ENCODE measurements around the gene STARD9. TPM values are rescaled to one million over a fixed set of nuclear protein-coding genes. Genes with fewer than 3 reads are reported as not detected.
A peak's percentile ranks its signal among the peaks of the same experiment; 100 is the strongest.

STARD9 gene
- total and polyA plus RNA-seq, 4 experiments from 2014 or later: 0.49 to 6.1 (median 4.5) TPM; not detected in 1

DNA sequence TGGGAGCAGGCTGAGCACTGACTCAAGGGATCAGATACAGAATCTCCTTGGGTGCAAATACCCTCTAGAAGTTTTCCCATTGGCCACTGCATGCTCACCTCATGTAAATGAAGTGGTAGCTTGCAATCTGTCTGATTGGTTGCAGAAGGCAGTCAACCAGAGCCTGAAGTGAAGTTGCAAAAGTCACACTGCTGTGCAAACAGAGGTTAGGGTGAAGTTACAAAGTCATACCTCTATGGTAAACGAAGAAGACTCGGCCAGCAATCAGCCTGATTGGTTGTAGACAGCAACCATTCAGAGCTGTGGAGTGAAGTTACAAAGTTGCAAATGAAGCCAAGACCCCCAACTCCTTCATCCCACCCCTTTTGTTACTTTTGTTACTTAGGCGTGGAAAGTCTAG is 27.1 kb downstream of the STARD9 start:
- no peak overlapping the region for H3K4me3 ChIP-seq (ENCODE audit: low read length in 2 of 2)
- POLR2A ChIA-PET (ENCODE audit: partially characterized antibody): no interaction called here
- CTCF ChIA-PET (ENCODE audit: partially characterized antibody): no interaction called here

DNA sequence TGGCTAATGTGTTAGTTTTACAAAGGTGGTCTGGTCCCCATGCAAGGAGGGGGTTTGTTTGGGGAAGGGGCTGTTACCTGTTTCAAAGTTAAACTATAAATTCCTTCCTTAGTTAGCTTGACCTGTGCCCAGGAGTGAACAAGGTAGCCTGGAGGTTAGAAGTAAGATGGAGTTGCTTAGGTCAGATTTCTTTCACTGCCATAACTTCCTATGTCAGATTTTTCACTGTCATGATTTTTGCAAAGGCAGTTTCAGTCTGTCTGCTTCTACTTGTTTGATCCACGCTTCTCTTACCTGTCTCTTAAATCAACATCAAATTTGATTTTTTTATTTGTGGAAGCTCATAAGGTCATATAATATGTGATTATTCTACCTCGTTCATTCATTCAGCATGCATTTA is 28.6 kb downstream of the STARD9 start:
- Mint-ChIP-seq H3K4me1 (peaks cover 25 to 38% (median 30%) of the 10 kb centered on the region in 4 donors), H3K4me3 (no peak overlapping the region), H3K27ac (peak overlapping the region in 1 of 7 donors; percentile 46), H3K27me3 (no peaks in the 10 kb centered on the region), H3K36me3 (peaks cover 0 to 6% of the 10 kb centered on the region in 2 donors), H3K9me3 (no peaks in the 10 kb centered on the region)
- H3K27ac ChIP-seq (ENCODE audit: low read depth, low read length): no peak overlapping the region
- H3K9me3 ChIP-seq (ENCODE audit: control insufficient read depth in 1 of 2, low read length in 2 of 2): no peaks in the 10 kb centered on the region
- DNase-seq: no peak
- intact Hi-C loops (cut with micrococcal nuclease): no loop called here
- peaks cover 34% of the 10 kb centered on the region for H3K4me1 ChIP-seq (ENCODE audit: insufficient read depth, low read length)
- POLR2A ChIA-PET (ENCODE audit: partially characterized antibody): no interaction called here
- no peaks in the 10 kb centered on the region for H3K27me3 ChIP-seq (ENCODE audit: insufficient read depth, low read length)
- H3K4me3 ChIP-seq (ENCODE audit: low read length in 2 of 2): no peak overlapping the region
- CTCF ChIA-PET (ENCODE audit: partially characterized antibody): no interaction called here
- H3K36me3 ChIP-seq (ENCODE audit: insufficient read depth, low read length): no peaks in the 10 kb centered on the region

More for the DNA sequence above, 27.1 kb downstream of the STARD9 start:
- Histone ChIP-seq H3K4me1 (ENCODE audit: insufficient read depth, low read length) (peaks cover 20% of the 10 kb centered on the region), H3K27me3 (ENCODE audit: insufficient read depth, low read length) (no peaks in the 10 kb centered on the region), H3K36me3 (ENCODE audit: insufficient read depth, low read length) (no peaks in the 10 kb centered on the region), H3K9me3 (ENCODE audit: control insufficient read depth in 1 of 2, low read length in 2 of 2) (no peaks in the 10 kb centered on the region), H3K27ac (ENCODE audit: low read depth, low read length) (no peak overlapping the region)
- DNase-seq: no peak
- Mint-ChIP-seq H3K27me3 (no peaks in the 10 kb centered on the region), H3K27ac (no peak overlapping the region), H3K9me3 (no peaks in the 10 kb centered on the region), H3K4me1 (peaks cover 12 to 24% (median 17%) of the 10 kb centered on the region in 4 donors), H3K36me3 (peaks cover 0 to 6% of the 10 kb centered on the region in 2 donors), H3K4me3 (no peak overlapping the region)
- intact Hi-C loops (cut with micrococcal nuclease): no loop called here

DNA sequence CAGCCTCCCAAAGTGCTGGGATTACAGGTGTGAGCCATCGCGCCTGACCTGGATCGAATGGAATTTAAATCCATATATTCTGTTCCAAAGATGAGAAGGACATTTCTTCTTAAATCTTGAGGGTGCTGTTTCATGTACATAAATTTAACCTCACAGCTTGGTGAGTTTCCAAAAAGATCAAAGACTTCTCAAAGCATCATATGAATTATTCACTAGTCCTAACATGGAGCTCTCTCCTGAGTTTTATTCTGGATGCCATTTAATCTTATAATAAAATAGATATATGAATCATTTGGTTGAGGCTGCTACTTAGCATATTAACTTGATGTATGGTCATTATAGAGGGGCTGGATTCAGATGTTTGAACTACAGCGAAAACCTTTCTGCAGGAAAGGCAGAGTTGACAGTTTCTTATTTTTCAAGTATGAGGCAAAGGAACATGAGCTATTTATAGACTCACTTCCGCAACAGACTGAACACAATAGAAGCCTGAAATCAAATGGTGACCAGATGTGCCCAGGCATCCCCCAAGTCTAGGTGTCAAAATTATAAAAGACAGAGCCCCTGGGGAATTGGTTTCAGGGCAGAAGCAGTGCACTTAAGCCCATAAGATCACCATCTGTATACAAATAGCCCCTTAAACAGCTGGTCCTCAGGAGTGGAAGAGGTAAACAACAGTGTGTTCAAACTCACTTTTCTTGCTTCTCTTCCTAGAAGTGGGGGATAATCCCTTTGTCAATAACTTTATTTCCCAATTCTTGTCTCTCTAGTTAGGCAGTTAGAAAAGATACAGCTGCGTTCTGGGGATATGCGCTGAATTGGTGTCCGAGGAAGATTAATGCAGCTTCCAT is 29.7 kb downstream of the STARD9 start:
- H3K36me3 ChIP-seq (ENCODE audit: insufficient read depth, low read length): no peaks in the 10 kb centered on the region
- Mint-ChIP-seq H3K9me3 (no peaks in the 10 kb centered on the region), H3K36me3 (peaks cover 0 to 2% of the 10 kb centered on the region in 2 donors), H3K27ac (peak overlapping the region in 4 of 7 donors; percentile 38 to 67 (median 53)), H3K4me3 (peak overlapping the region in 7 of 8 donors; percentile 43 to 75 (median 61)), H3K27me3 (no peaks in the 10 kb centered on the region), H3K4me1 (peaks cover 27 to 42% (median 32%) of the 10 kb centered on the region in 4 donors)
- intact Hi-C loops (cut with micrococcal nuclease): no loop called here
- CTCF ChIA-PET (ENCODE audit: partially characterized antibody): no interaction called here
- POLR2A ChIA-PET (ENCODE audit: partially characterized antibody): interaction anchor here (1.4 kb wide), 1 partner anchor 24 kb away, joined by 10 read pairs; no protein-coding TSS in a partner anchor
- no peaks in the 10 kb centered on the region for H3K27me3 ChIP-seq (ENCODE audit: insufficient read depth, low read length)
- peaks cover 37% of the 10 kb centered on the region for H3K4me1 ChIP-seq (ENCODE audit: insufficient read depth, low read length)
- DNase-seq: no peak
- no peak overlapping the region for H3K4me3 ChIP-seq (ENCODE audit: low read length in 2 of 2)
- no peaks in the 10 kb centered on the region for H3K9me3 ChIP-seq (ENCODE audit: control insufficient read depth in 1 of 2, low read length in 2 of 2)
- H3K27ac ChIP-seq (ENCODE audit: low read depth, low read length): no peak overlapping the region

DNA sequence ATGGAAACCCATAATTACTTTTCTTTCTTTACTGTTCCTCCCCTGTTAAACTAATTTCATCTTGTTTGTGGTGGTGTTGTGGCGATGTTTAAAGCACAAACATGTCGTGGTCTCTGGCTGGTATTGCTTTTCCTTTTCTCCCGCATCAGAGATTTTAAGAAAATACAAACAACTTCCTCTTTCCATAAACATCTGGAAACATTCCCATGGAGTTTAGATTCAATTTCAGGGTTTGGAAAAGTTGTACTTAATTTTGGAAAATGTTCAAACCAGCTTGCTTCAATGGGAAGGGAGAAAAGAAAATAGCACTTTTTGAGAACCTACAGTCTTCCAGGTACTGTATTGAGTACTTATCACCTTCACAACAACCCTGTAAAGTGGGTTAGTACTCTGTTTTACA is 30.4 kb downstream of the STARD9 start:
- Mint-ChIP-seq H3K27me3 (no peaks in the 10 kb centered on the region), H3K9me3 (no peaks in the 10 kb centered on the region), H3K36me3 (no peaks in the 10 kb centered on the region), H3K4me3 (peak overlapping the region in 1 of 8 donors; percentile 75), H3K4me1 (peaks cover 27 to 42% (median 32%) of the 10 kb centered on the region in 4 donors), H3K27ac (peak overlapping the region in 4 of 7 donors; percentile 25 to 67 (median 54))
- CTCF ChIA-PET (ENCODE audit: partially characterized antibody): no interaction called here
- H3K27me3 ChIP-seq (ENCODE audit: insufficient read depth, low read length): no peaks in the 10 kb centered on the region
- no peaks in the 10 kb centered on the region for H3K36me3 ChIP-seq (ENCODE audit: insufficient read depth, low read length)
- DNase-seq: no peak
- H3K27ac ChIP-seq (ENCODE audit: low read depth, low read length): no peak overlapping the region
- intact Hi-C loops (cut with micrococcal nuclease): no loop called here
- H3K4me3 ChIP-seq (ENCODE audit: low read length in 2 of 2): no peak overlapping the region
- POLR2A ChIA-PET (ENCODE audit: partially characterized antibody): interaction anchor here (1.4 kb wide), 1 partner anchor 24 kb away, joined by 10 read pairs; no protein-coding TSS in a partner anchor
- H3K9me3 ChIP-seq (ENCODE audit: control insufficient read depth in 1 of 2, low read length in 2 of 2): no peaks in the 10 kb centered on the region
- peaks cover 37% of the 10 kb centered on the region for H3K4me1 ChIP-seq (ENCODE audit: insufficient read depth, low read length)

GRCh38 chr15:42608110-42608531 is 32.7 kb downstream of the STARD9 start:
- no peak overlapping the region for H3K27ac ChIP-seq (ENCODE audit: low read depth, low read length)
- no peak overlapping the region for H3K4me3 ChIP-seq (ENCODE audit: low read length in 2 of 2)
- ChIA-PET CTCF (ENCODE audit: partially characterized antibody) (no interaction called here), POLR2A (ENCODE audit: partially characterized antibody) (interaction anchor here (1.2 to 1.6 kb wide), 2 partner anchors 33 to 60 kb away, joined by 4 to 8 read pairs; partner anchors contain the start of genes HAUS2, LRRC57 and STARD9)
- peak overlapping the region in 6 of 8 donors; percentile 43 to 70 (median 50) for H3K4me3 Mint-ChIP-seq
- H3K36me3 ChIP-seq (ENCODE audit: insufficient read depth, low read length): no peaks in the 10 kb centered on the region
- H3K36me3 Mint-ChIP-seq: no peaks in the 10 kb centered on the region
- peak overlapping the region in 4 of 7 donors; percentile 1 to 58 (median 16) for H3K27ac Mint-ChIP-seq
- no peaks in the 10 kb centered on the region for H3K9me3 ChIP-seq (ENCODE audit: control insufficient read depth in 1 of 2, low read length in 2 of 2)
- no peaks in the 10 kb centered on the region for H3K9me3 Mint-ChIP-seq
- peaks cover 27 to 42% (median 32%) of the 10 kb centered on the region in 4 donors for H3K4me1 Mint-ChIP-seq
- DNase-seq: peak; percentile 19 to 56 (median 30)
- H3K27me3 ChIP-seq (ENCODE audit: insufficient read depth, low read length): no peaks in the 10 kb centered on the region
- intact Hi-C loops (cut with micrococcal nuclease): no loop called here
- H3K27me3 Mint-ChIP-seq: no peaks in the 10 kb centered on the region
- peaks cover 37% of the 10 kb centered on the region for H3K4me1 ChIP-seq (ENCODE audit: insufficient read depth, low read length)

GRCh38 chr15:42608752-42609488 is 33.5 kb downstream of the STARD9 start:
- peak overlapping the region in 6 of 8 donors; percentile 13 to 62 (median 20) for H3K4me3 Mint-ChIP-seq
- ChIA-PET CTCF (ENCODE audit: partially characterized antibody) (no interaction called here), POLR2A (ENCODE audit: partially characterized antibody) (interaction anchor here (1.2 to 1.6 kb wide), 2 partner anchors 34 to 60 kb away, joined by 4 to 8 read pairs; partner anchors contain the start of genes HAUS2, LRRC57 and STARD9)
- H3K36me3 Mint-ChIP-seq: no peaks in the 10 kb centered on the region
- no peaks in the 10 kb centered on the region for H3K27me3 Mint-ChIP-seq
- Histone ChIP-seq H3K27ac (ENCODE audit: low read depth, low read length) (no peak overlapping the region), H3K4me1 (ENCODE audit: insufficient read depth, low read length) (peaks cover 37% of the 10 kb centered on the region), H3K4me3 (ENCODE audit: low read length in 2 of 2) (no peak overlapping the region), H3K36me3 (ENCODE audit: insufficient read depth, low read length) (no peaks in the 10 kb centered on the region), H3K9me3 (ENCODE audit: control insufficient read depth in 1 of 2, low read length in 2 of 2) (no peaks in the 10 kb centered on the region), H3K27me3 (ENCODE audit: insufficient read depth, low read length) (no peaks in the 10 kb centered on the region)
- peak overlapping the region in 1 of 7 donors; percentile 32 for H3K27ac Mint-ChIP-seq
- no peak for DNase-seq
- H3K9me3 Mint-ChIP-seq: no peaks in the 10 kb centered on the region
- peaks cover 27 to 42% (median 32%) of the 10 kb centered on the region in 4 donors for H3K4me1 Mint-ChIP-seq
- intact Hi-C loops (cut with micrococcal nuclease): no loop called here

DNA sequence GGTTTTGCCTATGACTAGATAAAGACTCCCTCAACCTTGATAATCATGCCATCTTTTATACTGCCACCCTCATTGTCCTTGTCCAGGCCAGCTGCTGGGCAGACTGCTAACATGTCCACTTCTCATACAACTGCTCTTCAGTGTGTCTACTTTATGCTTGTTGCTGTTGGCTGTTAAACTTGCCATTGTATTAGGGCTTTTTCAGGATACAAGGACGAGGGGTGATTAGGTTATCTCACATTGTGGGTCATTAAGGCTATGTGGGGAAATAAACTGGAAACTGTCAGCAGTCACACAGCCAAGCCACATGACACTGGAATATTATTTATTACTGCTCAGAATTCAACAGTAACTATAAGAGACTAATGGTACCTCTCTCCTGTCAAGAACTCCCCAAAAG is 36.1 kb downstream of the STARD9 start:
- no peak overlapping the region for H3K4me3 ChIP-seq (ENCODE audit: low read length in 2 of 2)
- H3K4me3 Mint-ChIP-seq: no peak overlapping the region
- H3K9me3 Mint-ChIP-seq: no peaks in the 10 kb centered on the region
- peaks cover 14 to 18% (median 16%) of the 10 kb centered on the region in 4 donors for H3K4me1 Mint-ChIP-seq
- H3K9me3 ChIP-seq (ENCODE audit: control insufficient read depth in 1 of 2, low read length in 2 of 2): no peaks in the 10 kb centered on the region
- CTCF ChIA-PET (ENCODE audit: partially characterized antibody): no interaction called here
- no peaks in the 10 kb centered on the region for H3K36me3 Mint-ChIP-seq
- intact Hi-C loops (cut with micrococcal nuclease): no loop called here
- DNase-seq: no peak
- H3K27me3 Mint-ChIP-seq: no peaks in the 10 kb centered on the region
- no peaks in the 10 kb centered on the region for H3K27me3 ChIP-seq (ENCODE audit: insufficient read depth, low read length)
- H3K4me1 ChIP-seq (ENCODE audit: insufficient read depth, low read length): peaks cover 18% of the 10 kb centered on the region
- H3K36me3 ChIP-seq (ENCODE audit: insufficient read depth, low read length): no peaks in the 10 kb centered on the region
- no peak overlapping the region for H3K27ac Mint-ChIP-seq
- POLR2A ChIA-PET (ENCODE audit: partially characterized antibody): no interaction called here
- H3K27ac ChIP-seq (ENCODE audit: low read depth, low read length): no peak overlapping the region

All from CD4-positive, alpha-beta memory T cell (primary cell).